K562 (cell line): ENCODE data around the gene MTERF2. TPM values are rescaled to one million over a fixed set of nuclear protein-coding genes. Genes with fewer than 3 reads are reported as not detected.

Experiments used
- ATAC-seq: fragments of 200-7000 bp; cut with Tn5 transposase; 3 replicates; pipeline ENCODE4 v1.9.1; 2020; ENCODE audit warnings: moderate library complexity
- BruUV-seq: library from RNA; stranded (reverse); fragments of 400-500 nt; replicated peaks from 2 replicates; lab custom pipeline; 2021; lab: Mats Ljungman, UMichigan
- CTCF ChIA-PET: fragments of 300-600 bp; formaldehyde crosslinking; extraction: SDS; loops from one replicate; lab custom pipeline; 2021; ENCODE audit warnings: low intra/inter-chr PET ratio; lab: Yijun Ruan, JAX
- POLR2A ChIA-PET: fragments of 300-600, 350-650 bp; sonication (Branson Sonifier 250); formaldehyde crosslinking; extraction: SDS; loops from one replicate; lab custom pipeline; 2021; ENCODE audit warnings: antibody characterized with exemption, inconsistent platforms; lab: Yijun Ruan, JAX
- DNase-seq, 4 experiments: peaks; one replicate each; pipeline versions ENCODE4 v3.0.0 to v3.0.0-alpha.2; 2011 to 2018; ENCODE audit warnings: low spot score in 3 of 4, mixed read lengths in 3 of 4; ENCODE audit errors: extremely low read depth in 1 of 4
- FAIRE-seq: peaks from 2 replicates; lab custom pipeline; 2011; peaks lifted over from hg19 to GRCh38; lab: Jason Lieb, UNC
- H2AFZ ChIP-seq: 2 replicates; pipeline ENCODE4 v1.6.0; 2011; ENCODE audit warnings: low read depth, low read length, control low read depth, inconsistent platforms
- H3K27ac ChIP-seq: fragments of 200-600 bp; 3 replicates; pipeline ENCODE4 v1.8.0; 2011; ENCODE audit warnings: low read depth, mild to moderate bottlenecking, control low read depth, inconsistent platforms, low read length, moderate library complexity, mixed read lengths; ENCODE audit errors: extremely low read depth
- H3K27me3 ChIP-seq, 2 experiments: fragments of 300-600 bp in 1 of 2; 2 replicates in 1 of 2; 3 replicates in 1 of 2; pipeline versions ENCODE4 v1.6.0 to v1.8.0; 2011; ENCODE audit warnings: inconsistent platforms in 2 of 2, low read length in 2 of 2, mild to moderate bottlenecking in 1 of 2, mixed read lengths in 1 of 2, moderate library complexity in 1 of 2; ENCODE audit not compliant: control insufficient read depth in 2 of 2, insufficient read depth in 2 of 2
- H3K36me3 ChIP-seq: fragments of 300-600 bp; 3 replicates; pipeline ENCODE4 v1.8.0; 2011; ENCODE audit warnings: mild to moderate bottlenecking, low read length, inconsistent platforms; ENCODE audit not compliant: control insufficient read depth, insufficient read depth
- H3K4me1 ChIP-seq, 2 experiments: fragments of 200-600 bp in 1 of 2; replicated peaks in 1 of 2; 2 replicates in 1 of 2; 3 replicates in 1 of 2; pipeline versions ENCODE4 v1.5.1 to v1.8.0; 2011; ENCODE audit warnings: inconsistent platforms in 2 of 2, low read length in 2 of 2, mild to moderate bottlenecking in 1 of 2, mixed read lengths in 1 of 2, moderate library complexity in 1 of 2; ENCODE audit not compliant: control insufficient read depth in 2 of 2, insufficient read depth in 2 of 2
- H3K4me2 ChIP-seq: 2 replicates; pipeline ENCODE4 v1.6.1; 2011; ENCODE audit warnings: low read length, control low read depth, inconsistent platforms, mixed read lengths; ENCODE audit not compliant: insufficient read depth
- H3K4me3 ChIP-seq: fragments of 200-600 bp; sonication (generic), shearing (Covaris generic); 2 replicates; pipeline ENCODE4 v1.5.1; 2016; ENCODE audit warnings: control low read depth, inconsistent platforms
- H3K79me2 ChIP-seq: fragments of 200-600 bp; 3 replicates; pipeline ENCODE4 v1.8.0; 2011; ENCODE audit warnings: low read length, inconsistent platforms; ENCODE audit not compliant: control insufficient read depth, insufficient read depth
- H3K9ac ChIP-seq, 2 experiments: 2 replicates each; pipeline versions ENCODE4 v1.6.0 to v1.6.1; 2011; ENCODE audit warnings: low read depth in 2 of 2, low read length in 2 of 2, control low read depth in 1 of 2, inconsistent platforms in 1 of 2, mild to moderate bottlenecking in 1 of 2, mixed read lengths in 1 of 2; ENCODE audit not compliant: insufficient read depth in 1 of 2
- H3K9me1 ChIP-seq: one replicate; pipeline ENCODE4 v1.6.0; 2011; ENCODE audit warnings: inconsistent platforms, mild to moderate bottlenecking, low read length, moderate library complexity; ENCODE audit not compliant: control insufficient read depth, insufficient read depth
- H3K9me3 ChIP-seq: replicated peaks from 2 replicates; pipeline ENCODE4 v1.5.1; 2011; ENCODE audit warnings: low read depth, low read length, inconsistent platforms; ENCODE audit not compliant: control insufficient read depth, insufficient read depth
- H4K20me1 ChIP-seq: replicated peaks from 2 replicates; pipeline ENCODE4 v1.6.1; 2011; ENCODE audit warnings: low read length, inconsistent platforms, mixed read lengths; ENCODE audit not compliant: control insufficient read depth, insufficient read depth
- E2F3 ChIP-seq: fragments of 250-450 bp; sonication (Bioruptor Pico); IDR thresholded peaks from 2 replicates; pipeline ENCODE4 v1.4.0; 2020; ENCODE audit warnings: mild to moderate bottlenecking
- ETV5 ChIP-seq: sonication (generic); formaldehyde crosslinking; IDR thresholded peaks from 2 replicates; pipeline ENCODE4 v1.4.0; 2020; ENCODE audit warnings: low read depth, mild to moderate bottlenecking, missing genetic modification reagents
- FOXA3 ChIP-seq, 2 experiments: fragments of 450-650 bp in 1 of 2; sonication (generic) in 1 of 2; formaldehyde crosslinking; IDR thresholded peaks in 1 of 2; conservative IDR thresholded peaks in 1 of 2; 2 replicates each; pipeline versions ENCODE4 v1.4.0 to v1.8.0; 2020 to 2022; ENCODE audit warnings: mild to moderate bottlenecking in 2 of 2, missing genetic modification reagents in 1 of 2
- FOXK2 ChIP-seq, 2 experiments: fragments of 450-650 bp; IDR thresholded peaks in 1 of 2; conservative IDR thresholded peaks in 1 of 2; 2 replicates each; pipeline ENCODE4 v1.6.1; 2016; ENCODE audit warnings: low read depth in 2 of 2, mild to moderate bottlenecking in 1 of 2
- KAT8 ChIP-seq: fragments of 450-650 bp; IDR thresholded peaks from 2 replicates; pipeline ENCODE4 v1.6.1; 2016; ENCODE audit warnings: low read depth, mild to moderate bottlenecking
- MEIS2 ChIP-seq: fragments of 450-650 bp; IDR thresholded peaks from 2 replicates; pipeline ENCODE4 v1.6.1; 2014; ENCODE audit warnings: mild to moderate bottlenecking; ENCODE audit not compliant: partially characterized antibody
- PHB2 ChIP-seq: fragments of 450-650 bp; IDR thresholded peaks from 2 replicates; pipeline ENCODE4 v1.6.1; 2017; ENCODE audit warnings: low read depth
- SMAD4 ChIP-seq: fragments of 250-450 bp; sonication (Bioruptor Pico); conservative IDR thresholded peaks from 2 replicates; pipeline ENCODE4 v1.8.0; 2021; ENCODE audit warnings: inconsistent platforms, mild to moderate bottlenecking, moderate library complexity
- TCF7L2 ChIP-seq: fragments of 150-350 bp; IDR thresholded peaks from 2 replicates; pipeline ENCODE4 v1.6.1; 2016; ENCODE audit warnings: low read depth, mild to moderate bottlenecking, low read length, moderate library complexity
- ZNF444 ChIP-seq: fragments of 250-450 bp; sonication (Bioruptor Pico); IDR thresholded peaks from 2 replicates; pipeline ENCODE4 v1.4.0; 2020; ENCODE audit warnings: mild to moderate bottlenecking, moderate library complexity
- WGBS: fragments of 100-300 bp; shearing (Covaris generic); methylation state at CpG from one replicate; pipeline ENCODE4 v1.1.6; 2016; ENCODE audit warnings: low coverage, mixed read lengths; ENCODE audit not compliant: insufficient coverage; ENCODE audit errors: missing lambda C conversion rate; 5-methylcytosine and 5-hydroxymethylcytosine counted together
- in situ Hi-C: fragments of 300-500 bp; cut with MboI; formaldehyde crosslinking; loops from 4 replicates; pipeline ENCODE4 v1.15.0; 2018; ENCODE audit warnings: inconsistent platforms, mixed read lengths
- intact Hi-C: fragments of 100-400 bp; cut with micrococcal nuclease; formaldehyde crosslinking; loops from 2 replicates; pipeline ENCODE4 v1.14.2; 2022
- polyA plus RNA-seq, 8 experiments: library from polyadenylated mRNA; depleted of rRNA in 4 of 8; stranded (reverse) in 5 of 8; unstranded in 3 of 8; fragments of >200 nt; fragmentation: Nextera tagmentation in 2 of 8; fragmentation: Illumina TruSeq in 1 of 8; extraction: Ambion mirVana in 2 of 8; extraction: Trizol in 1 of 8; gene quantifications; 2 replicates each; pipeline versions ENCODE4 v1.2.1 to v1.2.3, GENCODE V29; 2011 to 2014; ENCODE audit warnings: inconsistent platforms in 1 of 8, missing spikeins in 1 of 8
- total RNA-seq, 7 experiments: library from RNA; depleted of rRNA in 6 of 7; stranded (reverse); fragments of >200 nt in 6 of 7; fragmentation: Illumina TruSeq in 2 of 7; extraction: Trizol in 2 of 7; gene quantifications; 2 replicates each; pipeline versions ENCODE4 v1.2.1 to v1.2.3, GENCODE V29; 2011 to 2021; ENCODE audit warnings: low replicate concordance in 1 of 7
- TF ChIP-seq, protein P1 (sequence below): fragments of 250-450 bp; sonication (Bioruptor Pico); IDR thresholded peaks from 2 replicates; pipeline ENCODE4 v1.8.0; 2022; ENCODE audit warnings: moderate library complexity, mild to moderate bottlenecking, inconsistent platforms
- TF ChIP-seq, protein P2 (sequence below): fragments of 250-450 bp; sonication (Bioruptor Pico); IDR thresholded peaks from 2 replicates; pipeline ENCODE4 v1.8.0; 2021; ENCODE audit warnings: moderate library complexity, mild to moderate bottlenecking, inconsistent platforms
- TF ChIP-seq, protein P3 (sequence below), 2 experiments: fragments of 450-650 bp in 1 of 2; sonication (generic) in 1 of 2; formaldehyde crosslinking; conservative IDR thresholded peaks; 2 replicates each; pipeline versions ENCODE4 v1.4.0 to v1.8.1; 2020 to 2022; ENCODE audit warnings: mild to moderate bottlenecking in 1 of 2, missing genetic modification reagents in 1 of 2
- TF ChIP-seq, protein P4 (sequence below), 2 experiments: fragments of 250-450 bp in 1 of 2; fragments of 450-650 bp in 1 of 2; sonication (Bioruptor Pico) in 1 of 2; IDR thresholded peaks; 2 replicates each; pipeline versions ENCODE4 v1.6.1 to v1.8.0; 2016 to 2021; ENCODE audit warnings: mild to moderate bottlenecking in 2 of 2, moderate library complexity in 2 of 2, missing compliant biosample characterization in 1 of 2, missing genetic modification characterization in 1 of 2
- TF ChIP-seq, protein P5 (sequence below): fragments of 450-650 bp; IDR thresholded peaks from 2 replicates; pipeline ENCODE4 v1.6.1; 2016
- TF ChIP-seq, protein P6 (sequence below): fragments of 450-650 bp; IDR thresholded peaks from 2 replicates; pipeline ENCODE4 v1.6.1; 2016; ENCODE audit warnings: low read depth, mild to moderate bottlenecking, moderate library complexity

MTERF2 gene
- total and polyA plus RNA-seq, 9 of the 15 experiments (the other 6 are each of a cell fraction or from before 2014, with no cell fraction given): 10.0 to 63.2 (median 33.2) TPM

DNA sequence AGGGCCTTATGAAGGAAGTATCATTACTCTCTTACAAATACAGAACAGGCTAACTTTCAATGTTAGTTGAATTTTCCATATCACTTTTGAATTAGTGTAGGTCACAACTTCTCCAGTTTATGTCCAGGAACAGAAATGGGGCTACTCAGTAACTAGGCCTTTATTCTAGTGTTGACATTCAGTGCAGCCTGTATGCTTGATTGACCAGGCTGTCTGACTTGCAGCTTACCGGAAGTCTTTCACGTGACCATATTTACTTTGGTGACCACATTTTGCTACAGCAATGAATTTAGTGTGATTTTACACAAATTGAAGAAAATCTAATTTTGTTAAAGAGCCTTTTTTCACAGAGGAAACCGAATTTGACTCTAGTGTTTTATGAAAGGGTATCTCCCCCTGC is 12.4 kb downstream of the MTERF2 start:
- ChIA-PET POLR2A (interaction anchor here (0.7 to 4.1 kb wide), 4 partner anchors 9 to 18 kb away, joined by 3 to 18 read pairs (median 10); partner anchors contain the start of genes MTERF2 and TMEM263), CTCF (no interaction called here)
- Histone ChIP-seq H3K4me2 (peak overlapping the region; percentile 11; the same call in 1 of the 2 replicates), H3K27ac (peak overlapping the region; percentile 65; the same call in 2 of the 3 replicates), H3K9ac (peak overlapping the region in 1 of 2 experiments; percentile 45; a peak in 2 of 4 replicates), H3K9me3 (no peaks in the 10 kb centered on the region), H4K20me1 (no peaks in the 10 kb centered on the region), H3K9me1 (no peaks in the 10 kb centered on the region), H3K36me3 (peaks cover 48% of the 10 kb centered on the region), H3K27me3 (no peaks in the 10 kb centered on the region), H2AFZ (0 out of 2 replicates have a peak overlapping the region, but pooled peaks have one; percentile 3), H3K4me1 (peaks cover 4 to 52% of the 10 kb centered on the region in 2 experiments), H3K79me2 (peaks cover 16% of the 10 kb centered on the region; the same call in 2 of the 3 replicates), H3K4me3 (no peak overlapping the region)
- BruUV-seq: no TSS peak
- DNase-seq (peak in 1 of 4 experiments; percentile 58), FAIRE-seq (peak; percentile 11), ATAC-seq (peak; percentile 42)
- in situ Hi-C loops: no loop called here
- 14% methylated on average over 3 of the region's 3 CpGs for WGBS
- intact Hi-C loops: no loop called here
- peak; percentile 41 for TF ChIP-seq MEIS2
- TF ChIP-seq E2F3: no peak
- peak; percentile 97 to 98 for TF ChIP-seq FOXA3 (CRISPR knock-in tag; conservative IDR thresholded peaks at IDR 0.05 in 1 of 2, IDR thresholded peaks at IDR 0.05 in 1 of 2)
- no peak for TF ChIP-seq KAT8
- TF ChIP-seq, protein P1, sequence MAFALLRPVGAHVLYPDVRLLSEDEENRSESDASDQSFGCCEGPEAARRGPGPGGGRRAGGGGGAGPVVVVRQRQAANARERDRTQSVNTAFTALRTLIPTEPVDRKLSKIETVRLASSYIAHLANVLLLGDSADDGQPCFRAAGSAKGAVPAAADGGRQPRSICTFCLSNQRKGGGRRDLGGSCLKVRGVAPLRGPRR (CRISPR knock-in tag): no peak
- no peak for TF ChIP-seq SMAD4 (CRISPR knock-in tag)
- no peak for TF ChIP-seq PHB2
- TF ChIP-seq, protein P2, sequence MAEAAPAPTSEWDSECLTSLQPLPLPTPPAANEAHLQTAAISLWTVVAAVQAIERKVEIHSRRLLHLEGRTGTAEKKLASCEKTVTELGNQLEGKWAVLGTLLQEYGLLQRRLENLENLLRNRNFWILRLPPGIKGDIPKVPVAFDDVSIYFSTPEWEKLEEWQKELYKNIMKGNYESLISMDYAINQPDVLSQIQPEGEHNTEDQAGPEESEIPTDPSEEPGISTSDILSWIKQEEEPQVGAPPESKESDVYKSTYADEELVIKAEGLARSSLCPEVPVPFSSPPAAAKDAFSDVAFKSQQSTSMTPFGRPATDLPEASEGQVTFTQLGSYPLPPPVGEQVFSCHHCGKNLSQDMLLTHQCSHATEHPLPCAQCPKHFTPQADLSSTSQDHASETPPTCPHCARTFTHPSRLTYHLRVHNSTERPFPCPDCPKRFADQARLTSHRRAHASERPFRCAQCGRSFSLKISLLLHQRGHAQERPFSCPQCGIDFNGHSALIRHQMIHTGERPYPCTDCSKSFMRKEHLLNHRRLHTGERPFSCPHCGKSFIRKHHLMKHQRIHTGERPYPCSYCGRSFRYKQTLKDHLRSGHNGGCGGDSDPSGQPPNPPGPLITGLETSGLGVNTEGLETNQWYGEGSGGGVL: no peak
- TF ChIP-seq, protein P3, sequence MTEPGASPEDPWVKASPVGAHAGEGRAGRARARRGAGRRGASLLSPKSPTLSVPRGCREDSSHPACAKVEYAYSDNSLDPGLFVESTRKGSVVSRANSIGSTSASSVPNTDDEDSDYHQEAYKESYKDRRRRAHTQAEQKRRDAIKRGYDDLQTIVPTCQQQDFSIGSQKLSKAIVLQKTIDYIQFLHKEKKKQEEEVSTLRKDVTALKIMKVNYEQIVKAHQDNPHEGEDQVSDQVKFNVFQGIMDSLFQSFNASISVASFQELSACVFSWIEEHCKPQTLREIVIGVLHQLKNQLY (CRISPR knock-in tag; conservative IDR thresholded peaks at IDR 0.05): no peak
- no peak for TF ChIP-seq ZNF444 (CRISPR knock-in tag)
- no peak for TF ChIP-seq TCF7L2
- TF ChIP-seq, protein P4, sequence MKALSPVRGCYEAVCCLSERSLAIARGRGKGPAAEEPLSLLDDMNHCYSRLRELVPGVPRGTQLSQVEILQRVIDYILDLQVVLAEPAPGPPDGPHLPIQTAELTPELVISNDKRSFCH (CRISPR knock-in tag; IDR thresholded peaks at IDR 0.05): no peak
- TF ChIP-seq, protein P4 (tag; IDR thresholded peaks at IDR 0.05): no peak
- TF ChIP-seq ETV5: no peak; the same call in 1 of the 2 replicates
- TF ChIP-seq, protein P5, sequence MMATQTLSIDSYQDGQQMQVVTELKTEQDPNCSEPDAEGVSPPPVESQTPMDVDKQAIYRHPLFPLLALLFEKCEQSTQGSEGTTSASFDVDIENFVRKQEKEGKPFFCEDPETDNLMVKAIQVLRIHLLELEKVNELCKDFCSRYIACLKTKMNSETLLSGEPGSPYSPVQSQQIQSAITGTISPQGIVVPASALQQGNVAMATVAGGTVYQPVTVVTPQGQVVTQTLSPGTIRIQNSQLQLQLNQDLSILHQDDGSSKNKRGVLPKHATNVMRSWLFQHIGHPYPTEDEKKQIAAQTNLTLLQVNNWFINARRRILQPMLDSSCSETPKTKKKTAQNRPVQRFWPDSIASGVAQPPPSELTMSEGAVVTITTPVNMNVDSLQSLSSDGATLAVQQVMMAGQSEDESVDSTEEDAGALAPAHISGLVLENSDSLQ: peak; percentile 74
- TF ChIP-seq, protein P6, sequence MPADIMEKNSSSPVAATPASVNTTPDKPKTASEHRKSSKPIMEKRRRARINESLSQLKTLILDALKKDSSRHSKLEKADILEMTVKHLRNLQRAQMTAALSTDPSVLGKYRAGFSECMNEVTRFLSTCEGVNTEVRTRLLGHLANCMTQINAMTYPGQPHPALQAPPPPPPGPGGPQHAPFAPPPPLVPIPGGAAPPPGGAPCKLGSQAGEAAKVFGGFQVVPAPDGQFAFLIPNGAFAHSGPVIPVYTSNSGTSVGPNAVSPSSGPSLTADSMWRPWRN: 0 out of 2 replicates have a peak, but pooled peaks have one; percentile 57
- TF ChIP-seq FOXK2 (conservative IDR thresholded peaks at IDR 0.05 in 1 of 2, IDR thresholded peaks at IDR 0.05 in 1 of 2; ENCODE audit: low read depth in 2 of 2): peak; percentile 63 to 76
